GM12892 (cell line): ENCODE data around the gene SRSF1.

Experiments
- POLR2A ChIP-seq: IDR thresholded peaks from 2 replicates; pipeline ENCODE4 v1.6.1; 2011; ENCODE audit warnings: low read depth, low read length, control low read depth
- POLR2AphosphoS5 ChIP-seq: IDR thresholded peaks from 2 replicates; pipeline ENCODE4 v1.6.1; 2011; ENCODE audit warnings: low read depth, low read length, control low read depth

DNA sequence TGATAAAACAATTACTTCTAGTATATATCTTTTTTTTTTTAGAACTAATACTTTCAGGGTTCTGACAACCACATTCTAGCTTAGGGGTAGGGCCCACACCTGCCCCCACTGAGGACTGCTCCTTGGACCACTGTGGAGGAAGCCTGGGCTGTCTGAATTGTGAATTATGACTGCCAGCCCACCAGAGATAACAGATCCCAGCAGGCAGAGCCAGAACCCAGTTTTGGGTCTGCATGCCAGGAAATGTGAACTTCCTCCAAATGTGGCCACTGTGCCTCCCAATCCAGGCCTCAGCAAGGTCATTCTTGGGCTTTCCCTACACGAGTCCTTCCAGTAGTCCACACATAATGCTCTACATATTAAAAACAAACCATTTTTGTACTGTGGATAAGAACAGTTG lies 34.9 kb downstream of the SRSF1 start:
- TF ChIP-seq POLR2A = no peak
- TF ChIP-seq POLR2AphosphoS5 = no peak
